Mucosa of rectum (tissue), 2 donors: Measurements from ENCODE around the gene JPH3.
A peak's percentile ranks its signal among the peaks of the same experiment; 100 is the strongest.

Experiments used
- H3K27ac ChIP-seq, 2 donors: one replicate each; pipeline ENCODE4 v1.7.0; 2013; ENCODE audit warnings: inconsistent platforms in 2 of 2, low read depth in 2 of 2, low read length in 2 of 2
- H3K27me3 ChIP-seq, 2 donors: one replicate each; pipeline ENCODE4 v1.7.0; 2013; ENCODE audit warnings: low read length in 2 of 2; ENCODE audit not compliant: control insufficient read depth in 2 of 2, insufficient read depth in 2 of 2
- H3K36me3 ChIP-seq, 2 donors: one replicate each; pipeline ENCODE4 v1.7.0; 2013; ENCODE audit warnings: low read length in 2 of 2; ENCODE audit not compliant: control insufficient read depth in 2 of 2, insufficient read depth in 2 of 2
- H3K4me1 ChIP-seq, 2 donors: one replicate each; pipeline ENCODE4 v1.7.0; 2013; ENCODE audit warnings: low read length in 2 of 2, mild to moderate bottlenecking in 1 of 2; ENCODE audit not compliant: control insufficient read depth in 2 of 2, insufficient read depth in 2 of 2
- H3K4me3 ChIP-seq, 2 donors: one replicate each; pipeline ENCODE4 v1.7.0; 2013; ENCODE audit warnings: low read length in 2 of 2
- H3K9ac ChIP-seq, 2 donors: one replicate each; pipeline ENCODE4 v1.7.0; 2013; ENCODE audit warnings: low read length in 2 of 2, low read depth in 1 of 2, mild to moderate bottlenecking in 1 of 2
- H3K9me3 ChIP-seq, 2 donors: one replicate each; pipeline ENCODE4 v1.7.0; 2013; ENCODE audit warnings: low read length in 2 of 2; ENCODE audit not compliant: control insufficient read depth in 2 of 2
- donor health status: healthy.
- donor health status: Normal muscosa, but diverticular disease.

The JPH3 gene

DNA sequence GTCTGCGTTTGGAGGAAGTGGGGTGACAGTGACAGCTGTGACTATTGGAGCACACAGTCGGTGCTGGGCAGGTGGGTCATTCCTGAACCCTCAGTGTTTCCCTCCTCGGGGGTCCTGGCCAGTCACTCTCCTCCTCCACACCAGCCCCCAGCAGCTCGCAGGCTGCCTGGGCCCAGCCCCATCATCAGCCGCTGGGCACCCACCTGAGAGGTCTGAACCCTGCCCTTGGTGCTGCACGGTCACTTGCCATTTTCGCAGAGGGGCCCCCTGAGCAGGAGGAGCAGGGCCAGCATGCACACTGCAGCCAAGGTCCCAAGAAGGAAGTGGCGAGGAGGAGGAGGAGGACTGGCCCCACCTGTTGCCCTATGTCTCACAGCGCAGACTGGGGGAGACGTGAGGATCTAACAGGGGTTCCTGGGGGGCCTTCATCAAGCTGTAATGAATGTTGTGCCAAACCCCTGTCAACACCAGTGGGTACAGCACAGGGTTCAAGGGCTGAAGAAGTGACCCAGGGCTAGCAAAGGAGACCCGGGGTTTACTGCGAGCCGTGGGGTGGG, 23.0 kb downstream of the JPH3 start:
- H3K27ac ChIP-seq, result no peak overlapping the region
- no peak overlapping the region for H3K4me3 ChIP-seq
- H3K27me3 ChIP-seq, result peaks cover 0 to 3% of the 10 kb centered on the region in 2 donors
- H3K9ac ChIP-seq, result no peak overlapping the region
- H3K9me3 ChIP-seq, result no peaks in the 10 kb centered on the region
- no peaks in the 10 kb centered on the region for H3K4me1 ChIP-seq
- H3K36me3 ChIP-seq, result no peaks in the 10 kb centered on the region

DNA sequence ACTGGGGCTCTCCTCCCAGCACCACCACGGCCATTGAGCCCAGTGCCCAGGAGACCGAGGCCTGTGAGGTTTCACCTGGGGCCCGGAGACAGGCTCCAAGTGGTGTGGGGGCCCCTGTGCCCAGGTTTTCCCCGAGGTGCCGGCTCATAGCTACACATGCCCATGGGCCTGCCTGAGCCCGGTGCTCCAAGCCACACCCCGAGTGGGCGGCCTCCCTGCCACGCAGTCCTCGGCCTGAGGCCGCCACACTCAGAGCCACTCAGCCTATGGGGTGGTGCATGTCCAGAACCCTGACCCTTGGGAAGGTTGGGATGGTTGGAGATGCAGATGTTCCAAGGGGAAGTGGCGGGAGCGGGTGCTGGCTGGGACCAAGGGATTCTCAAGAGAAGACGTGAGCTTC, 24.1 kb downstream of the JPH3 start:
- Histone ChIP-seq H3K4me1 (no peaks in the 10 kb centered on the region), H3K4me3 (no peak overlapping the region), H3K36me3 (no peaks in the 10 kb centered on the region), H3K9ac (no peak overlapping the region), H3K27me3 (peaks cover 0 to 3% of the 10 kb centered on the region in 2 donors), H3K27ac (no peak overlapping the region), H3K9me3 (no peaks in the 10 kb centered on the region)

DNA sequence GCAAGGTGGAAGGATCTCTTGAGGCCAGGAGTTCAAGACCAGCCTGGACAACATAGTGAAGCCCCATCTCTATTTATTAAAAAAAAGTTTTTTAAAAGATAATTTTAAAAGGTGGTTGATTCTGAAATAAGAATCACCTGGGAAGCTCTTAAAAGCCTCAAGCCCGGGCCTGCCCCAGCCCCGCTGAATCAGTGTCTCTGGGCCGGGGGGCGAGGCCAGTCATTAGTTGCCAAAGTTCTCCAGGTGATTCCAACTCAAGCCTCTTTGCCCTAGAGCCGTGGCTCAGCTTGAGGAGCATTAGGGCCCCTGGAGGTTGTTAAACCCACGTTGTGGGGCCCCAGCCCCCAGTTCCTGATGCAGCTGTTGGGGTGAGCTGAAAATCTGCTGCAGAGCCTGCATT, 24.6 kb downstream of the JPH3 start:
- H3K9me3 ChIP-seq, result no peaks in the 10 kb centered on the region
- H3K9ac ChIP-seq, result no peak overlapping the region
- H3K4me1 ChIP-seq, result no peaks in the 10 kb centered on the region
- no peak overlapping the region for H3K4me3 ChIP-seq
- H3K27ac ChIP-seq, result no peak overlapping the region
- H3K27me3 ChIP-seq, result peaks cover 0 to 3% of the 10 kb centered on the region in 2 donors
- no peaks in the 10 kb centered on the region for H3K36me3 ChIP-seq

DNA sequence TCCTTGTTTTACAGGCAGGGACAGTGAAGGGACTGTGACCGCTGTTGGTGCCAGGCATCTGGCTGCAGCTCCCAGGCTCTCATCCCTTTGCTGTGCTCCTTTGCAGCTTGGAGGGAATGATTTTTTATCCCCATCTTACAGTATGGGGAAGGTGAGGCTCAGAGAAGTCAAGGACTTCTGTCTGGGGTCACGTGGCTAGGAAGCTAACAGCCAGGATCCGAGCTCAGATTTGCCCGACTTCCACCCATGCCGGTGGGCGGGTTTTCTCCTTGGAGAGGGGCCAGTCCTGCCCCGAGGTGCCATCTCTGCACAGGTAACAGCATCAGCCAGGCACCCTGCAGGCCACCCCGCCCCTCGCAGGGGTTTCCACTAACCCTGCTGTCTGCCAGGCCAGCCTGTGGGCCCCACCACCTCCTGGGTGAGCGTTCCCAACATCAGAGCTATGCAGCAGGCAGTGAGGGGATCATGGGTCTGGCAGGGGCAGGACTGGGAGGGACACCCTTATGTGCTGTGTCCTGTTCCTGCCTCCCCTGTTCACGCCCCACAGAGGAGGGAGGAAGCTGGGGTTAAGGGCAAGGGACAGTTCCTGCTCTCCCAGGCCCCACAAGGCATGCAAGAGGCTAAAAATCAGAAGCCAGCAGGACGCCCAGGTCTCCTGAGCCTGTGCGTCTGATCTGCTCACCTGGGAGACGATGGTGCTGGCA, 25.4 kb downstream of the JPH3 start:
- no peak overlapping the region for H3K4me3 ChIP-seq
- no peak overlapping the region for H3K9ac ChIP-seq
- no peaks in the 10 kb centered on the region for H3K36me3 ChIP-seq
- no peaks in the 10 kb centered on the region for H3K4me1 ChIP-seq
- peaks cover 0 to 3% of the 10 kb centered on the region in 2 donors for H3K27me3 ChIP-seq
- no peaks in the 10 kb centered on the region for H3K9me3 ChIP-seq
- H3K27ac ChIP-seq, result no peak overlapping the region

DNA sequence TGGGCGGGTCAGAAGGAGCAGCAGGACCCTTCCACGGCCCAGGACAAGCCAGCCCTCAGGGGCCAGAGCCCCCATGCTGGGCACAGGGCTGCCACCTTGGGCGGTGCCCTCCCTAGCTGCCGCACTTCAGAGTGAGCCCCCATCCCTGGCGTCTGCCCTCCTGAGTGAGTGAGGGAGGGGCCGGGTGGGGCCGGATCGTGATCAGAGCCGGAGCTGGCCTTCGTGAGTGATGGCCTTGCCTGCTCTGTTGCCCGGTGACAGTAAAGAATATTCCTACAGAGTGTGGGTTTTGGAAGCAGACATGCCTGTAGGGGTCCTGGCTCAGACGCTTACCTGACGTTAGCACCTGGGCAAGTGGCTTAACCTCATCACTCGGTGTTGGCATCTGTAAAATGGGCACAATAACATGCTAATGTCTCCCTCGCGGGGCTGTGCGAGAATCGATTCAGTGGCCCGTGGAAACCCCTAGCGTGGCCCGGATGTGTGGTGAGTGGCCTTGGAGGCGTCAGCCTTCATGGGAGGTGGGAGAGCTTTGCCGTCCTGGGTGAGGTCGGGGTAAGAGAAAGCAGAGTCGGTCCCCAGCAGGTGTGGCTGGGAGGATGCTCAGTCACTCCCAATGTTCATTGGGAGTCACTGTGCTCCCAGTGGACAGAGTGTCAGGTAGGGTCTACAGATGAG, 26.1 kb downstream of the JPH3 start:
- no peaks in the 10 kb centered on the region for H3K36me3 ChIP-seq
- H3K9ac ChIP-seq, result no peak overlapping the region
- H3K27ac ChIP-seq, result no peak overlapping the region
- H3K27me3 ChIP-seq, result peaks cover 0 to 3% of the 10 kb centered on the region in 2 donors
- no peak overlapping the region for H3K4me3 ChIP-seq
- no peaks in the 10 kb centered on the region for H3K4me1 ChIP-seq
- no peaks in the 10 kb centered on the region for H3K9me3 ChIP-seq

DNA sequence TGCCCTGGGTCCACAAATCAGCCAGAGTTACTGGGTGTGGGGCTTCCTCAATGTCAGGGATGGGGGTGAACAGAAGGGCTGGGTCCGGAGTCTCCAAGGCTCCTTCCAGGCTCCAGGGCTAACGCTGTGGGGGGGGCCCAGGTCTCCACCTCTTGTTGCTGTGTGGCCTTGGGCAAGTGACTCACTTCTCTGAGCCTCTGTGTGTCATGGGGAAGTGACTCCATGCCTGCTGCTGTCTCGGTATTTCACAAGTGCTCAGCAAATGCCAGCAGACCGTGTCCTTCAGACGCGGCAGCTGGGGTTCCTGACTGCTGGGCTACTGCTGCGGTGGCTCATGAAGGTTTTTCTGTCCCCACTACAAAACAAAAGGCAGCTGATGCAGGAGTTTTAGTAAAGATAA, 26.6 kb downstream of the JPH3 start:
- Histone ChIP-seq H3K4me1 (no peaks in the 10 kb centered on the region), H3K27me3 (peaks cover 0 to 3% of the 10 kb centered on the region in 2 donors), H3K4me3 (no peak overlapping the region), H3K27ac (no peak overlapping the region), H3K36me3 (no peaks in the 10 kb centered on the region), H3K9ac (no peak overlapping the region), H3K9me3 (no peaks in the 10 kb centered on the region)

DNA sequence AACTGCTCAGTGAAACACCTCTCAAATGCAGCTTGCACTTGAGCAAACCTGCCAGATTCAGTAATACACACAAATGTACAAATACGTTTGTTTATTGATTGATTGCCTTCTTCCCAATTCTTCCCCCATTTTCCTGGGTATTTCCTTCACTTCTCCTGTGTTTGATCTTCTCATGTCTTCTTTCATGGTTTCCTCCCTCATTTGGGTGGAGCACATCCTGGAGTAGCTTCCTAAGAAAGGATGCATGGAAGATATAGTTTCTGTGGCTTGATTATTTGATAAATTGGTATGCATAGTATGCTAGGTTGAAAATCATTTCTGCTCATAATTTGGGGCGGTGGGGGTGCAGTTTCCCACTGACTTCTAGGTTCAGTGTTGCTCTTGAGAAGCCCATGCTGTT, 28.8 kb downstream of the JPH3 start:
- Histone ChIP-seq H3K9ac (no peak overlapping the region), H3K9me3 (no peaks in the 10 kb centered on the region), H3K36me3 (no peaks in the 10 kb centered on the region), H3K27ac (no peak overlapping the region), H3K27me3 (peaks cover 0 to 3% of the 10 kb centered on the region in 2 donors), H3K4me1 (peaks cover 5 to 7% of the 10 kb centered on the region in 2 donors), H3K4me3 (no peak overlapping the region)

DNA sequence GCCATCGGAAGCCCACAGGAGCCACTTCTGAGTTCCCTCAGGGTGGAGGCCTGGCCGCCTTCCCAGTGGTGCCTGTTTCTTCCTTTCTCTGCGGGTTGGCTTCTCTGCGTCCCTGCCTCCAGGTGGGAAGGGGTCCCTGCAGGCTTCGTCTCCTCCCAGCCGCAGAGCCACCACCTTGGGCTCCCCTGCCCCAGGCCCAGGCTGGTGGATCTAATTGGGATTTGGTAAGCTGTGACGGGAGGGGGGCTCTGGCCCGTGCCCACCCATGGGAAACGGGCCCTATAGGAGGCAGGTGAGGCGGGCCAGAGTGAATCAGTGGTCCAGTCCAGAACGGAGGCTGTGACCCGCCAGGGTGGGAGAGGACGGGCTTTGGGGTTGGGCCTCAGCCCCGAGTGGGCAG, 32.1 kb downstream of the JPH3 start:
- H3K36me3 ChIP-seq, result no peaks in the 10 kb centered on the region
- H3K27ac ChIP-seq, result no peak overlapping the region
- peaks cover 7 to 9% of the 10 kb centered on the region in 2 donors for H3K4me1 ChIP-seq
- no peak overlapping the region for H3K9ac ChIP-seq
- no peak overlapping the region for H3K4me3 ChIP-seq
- H3K27me3 ChIP-seq, result no peaks in the 10 kb centered on the region
- no peaks in the 10 kb centered on the region for H3K9me3 ChIP-seq

DNA sequence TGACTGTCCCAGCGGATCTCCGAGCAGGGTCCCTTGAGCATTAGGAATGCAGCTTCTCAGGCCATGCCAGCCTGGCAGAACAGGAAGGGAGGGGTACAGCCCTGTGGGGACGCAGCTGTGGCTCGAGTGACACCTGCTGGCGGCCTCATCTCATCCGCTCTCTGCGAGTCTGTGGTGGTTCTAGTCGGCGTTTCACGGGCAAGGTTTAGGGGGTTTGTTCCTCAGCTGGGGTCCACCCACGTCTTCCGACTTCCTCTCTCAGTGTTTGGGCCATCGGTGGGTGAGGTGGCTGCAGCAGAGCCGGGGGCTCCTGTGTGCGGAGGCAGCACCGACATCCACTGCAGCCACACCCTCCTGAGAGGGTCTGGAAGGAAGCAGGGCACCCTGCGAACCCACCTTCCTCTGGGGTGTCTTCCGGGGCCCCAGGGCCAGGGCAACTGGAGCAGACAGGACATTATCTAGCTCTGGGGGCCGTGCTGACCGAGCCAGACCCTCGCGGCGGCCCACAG, 33.3 kb downstream of the JPH3 start:
- H3K4me1 ChIP-seq, result peaks cover 7 to 9% of the 10 kb centered on the region in 2 donors
- no peaks in the 10 kb centered on the region for H3K36me3 ChIP-seq
- no peak overlapping the region for H3K9ac ChIP-seq
- no peaks in the 10 kb centered on the region for H3K27me3 ChIP-seq
- H3K9me3 ChIP-seq, result no peaks in the 10 kb centered on the region
- peak overlapping the region; percentile 13 to 33 for H3K4me3 ChIP-seq
- H3K27ac ChIP-seq, result no peak overlapping the region

DNA sequence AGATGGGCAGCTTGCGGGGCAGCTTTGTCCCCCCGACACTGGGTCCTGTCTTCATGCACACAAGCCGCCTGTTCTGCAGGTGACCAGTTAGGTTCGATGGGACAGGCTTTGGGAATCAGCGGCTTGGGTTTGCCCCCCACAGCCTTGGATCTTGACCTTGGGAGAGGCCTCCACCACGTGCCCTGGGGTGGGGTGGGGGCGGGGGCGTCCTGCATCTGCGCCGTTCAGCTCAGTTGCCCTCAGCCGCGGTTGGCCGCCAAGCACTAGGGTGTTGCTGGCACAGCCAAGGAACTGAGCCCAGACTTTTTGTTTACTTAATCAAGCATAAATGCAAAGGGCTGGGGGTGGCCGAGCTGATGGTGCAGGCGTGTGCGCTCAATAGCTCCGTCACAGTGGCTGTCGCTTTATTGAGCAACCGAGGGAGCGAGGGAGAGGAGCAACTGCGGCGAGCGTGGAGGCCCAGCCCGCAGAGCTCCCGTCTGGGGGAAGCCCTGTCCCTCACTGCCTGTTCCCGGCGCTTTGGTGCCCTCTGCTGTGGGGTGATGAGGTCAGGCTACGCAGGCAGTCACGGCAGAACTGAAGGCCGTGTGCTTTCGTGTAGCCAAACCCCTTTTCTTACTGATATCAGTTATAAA, 33.9 kb downstream of the JPH3 start:
- Histone ChIP-seq H3K9me3 (no peaks in the 10 kb centered on the region), H3K9ac (no peak overlapping the region), H3K27ac (no peak overlapping the region), H3K36me3 (no peaks in the 10 kb centered on the region), H3K4me3 (peak overlapping the region; percentile 13 to 33), H3K27me3 (no peaks in the 10 kb centered on the region), H3K4me1 (peaks cover 7 to 9% of the 10 kb centered on the region in 2 donors)
